ENCODE measurements around the gene CARM1. TPM values are rescaled to one million over a fixed set of nuclear protein-coding genes. Genes with fewer than 3 reads are reported as not detected.
"Not testable (repeated sequence)": the region's sequence is repeated elsewhere in the genome, so short reads cannot be mapped to it uniquely, and the experiment has no call there.

CARM1 gene
- total and polyA plus RNA-seq, 8 donors, result 5.2 to 21.0 (median 16.9) TPM

DNA sequence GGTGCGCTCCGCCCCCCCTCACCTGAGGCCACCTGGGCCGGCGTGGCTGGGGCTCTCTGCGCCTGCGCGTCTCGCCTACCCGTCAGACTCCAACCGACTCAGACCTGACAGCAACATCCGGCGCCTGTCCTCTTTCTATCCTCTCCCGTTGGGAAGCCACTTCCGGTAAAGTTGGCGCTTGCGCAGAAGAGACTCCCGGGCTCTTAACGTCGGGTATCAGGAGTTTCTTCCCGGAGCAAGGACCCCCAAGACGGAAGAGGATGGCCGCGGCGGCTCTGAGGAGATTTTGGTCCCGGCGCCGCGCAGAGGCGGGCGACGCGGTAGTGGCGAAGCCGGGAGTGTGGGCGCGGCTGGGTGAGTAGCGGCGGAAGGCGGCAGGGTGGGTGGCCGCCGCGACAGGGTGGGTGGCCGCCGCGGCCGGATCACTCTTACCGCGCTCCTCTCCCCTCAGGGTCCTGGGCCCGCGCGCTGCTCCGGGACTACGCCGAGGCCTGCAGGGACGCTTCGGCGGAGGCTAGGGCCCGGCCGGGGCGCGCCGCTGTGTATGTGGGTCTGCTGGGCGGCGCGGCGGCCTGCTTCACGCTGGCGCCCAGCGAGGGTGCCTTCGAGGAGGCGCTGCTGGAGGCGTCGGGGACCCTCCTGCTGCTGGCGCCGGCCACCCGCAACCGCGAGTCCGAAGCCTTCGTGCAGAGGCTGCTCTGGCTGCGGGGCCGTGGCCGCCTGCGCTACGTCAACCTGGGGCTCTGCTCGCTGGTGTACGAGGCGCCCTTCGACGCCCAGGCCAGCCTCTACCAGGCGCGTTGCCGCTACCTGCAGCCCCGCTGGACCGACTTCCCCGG, 57.4 kb downstream of the CARM1 start, which contains the start of the genes TIMM29 and YIPF2:
Gene TIMM29 (plus strand): TSS at position 249 of the 839 bp plus-strand sequence. CDS start 12 bp downstream, at position 261.
Gene YIPF2 (minus strand): TSS at position 77 of the 839 bp plus-strand sequence. CDS start 229 bp downstream, outside the sequence.
- WGBS, 5 donors, result 0 to 1% (median 1%) methylated on average over 26 to 95 of the region's 96 CpGs
- H3K36me3 ChIP-seq, result peaks cover 10 to 46% (median 41%) of the 10 kb centered on the region in 4 donors

GRCh38 chr19:10929402-10929794, 58.0 kb downstream of the CARM1 start:
- Histone ChIP-seq H3K36me3 (peaks cover 4 to 40% (median 35%) of the 10 kb centered on the region in 4 donors), H3K27me3 (no peaks in the 10 kb centered on the region), H3K9me3 (no peaks in the 10 kb centered on the region), H3K4me1 (peaks cover 19 to 58% (median 44%) of the 10 kb centered on the region in 4 donors), H3K27ac (peak overlapping the region; percentile 83 to 94 (median 89)), H3K4me3 (peak overlapping the region; percentile 69 to 100 (median 98))
- WGBS, 5 donors, result 3 to 8% (median 6%) methylated on average over 7 to 27 of the region's 27 CpGs
- TF ChIP-seq POLR2A (IDR thresholded peaks at IDR 0.05) (no peak), EP300 (IDR thresholded peaks at IDR 0.05) (no peak), POLR2AphosphoS5 (IDR thresholded peaks at IDR 0.05) (no peak)
- TF ChIP-seq, protein P1, sequence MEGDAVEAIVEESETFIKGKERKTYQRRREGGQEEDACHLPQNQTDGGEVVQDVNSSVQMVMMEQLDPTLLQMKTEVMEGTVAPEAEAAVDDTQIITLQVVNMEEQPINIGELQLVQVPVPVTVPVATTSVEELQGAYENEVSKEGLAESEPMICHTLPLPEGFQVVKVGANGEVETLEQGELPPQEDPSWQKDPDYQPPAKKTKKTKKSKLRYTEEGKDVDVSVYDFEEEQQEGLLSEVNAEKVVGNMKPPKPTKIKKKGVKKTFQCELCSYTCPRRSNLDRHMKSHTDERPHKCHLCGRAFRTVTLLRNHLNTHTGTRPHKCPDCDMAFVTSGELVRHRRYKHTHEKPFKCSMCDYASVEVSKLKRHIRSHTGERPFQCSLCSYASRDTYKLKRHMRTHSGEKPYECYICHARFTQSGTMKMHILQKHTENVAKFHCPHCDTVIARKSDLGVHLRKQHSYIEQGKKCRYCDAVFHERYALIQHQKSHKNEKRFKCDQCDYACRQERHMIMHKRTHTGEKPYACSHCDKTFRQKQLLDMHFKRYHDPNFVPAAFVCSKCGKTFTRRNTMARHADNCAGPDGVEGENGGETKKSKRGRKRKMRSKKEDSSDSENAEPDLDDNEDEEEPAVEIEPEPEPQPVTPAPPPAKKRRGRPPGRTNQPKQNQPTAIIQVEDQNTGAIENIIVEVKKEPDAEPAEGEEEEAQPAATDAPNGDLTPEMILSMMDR (IDR thresholded peaks at IDR 0.05), result no peak
- DNase-seq, result peak in 1 of 2 donors; percentile 34
- intact Hi-C loops (cut with DNase I; ENCODE audit: low total_unique reads), result loop anchor here (10.0 kb wide), 1 partner anchor 55 kb away; the partner anchor contains the start of gene CARM1

More for the DNA sequence above, 57.4 kb downstream of the CARM1 start, which contains the start of the genes TIMM29 and YIPF2:
- H3K27ac ChIP-seq, result peak within 1 kb of the TSS; percentile 83 to 94 (median 89)
- no peaks in the 10 kb centered on the region for H3K9me3 ChIP-seq
- H3K27me3 ChIP-seq, result no peaks in the 10 kb centered on the region
- peak within 1 kb of the TSS; percentile 69 to 100 (median 98) for H3K4me3 ChIP-seq
- no peak for TF ChIP-seq EP300 (IDR thresholded peaks at IDR 0.05)
- peak; percentile 48 to 93 (median 75) for TF ChIP-seq POLR2AphosphoS5 (IDR thresholded peaks at IDR 0.05)
- no peak for TF ChIP-seq POLR2A (IDR thresholded peaks at IDR 0.05)
- TF ChIP-seq, protein P1 (IDR thresholded peaks at IDR 0.05), result no peak
- intact Hi-C loops (cut with DNase I; ENCODE audit: low total_unique reads), result loop anchor here (10.0 kb wide), 1 partner anchor 54 kb away; the partner anchor contains the start of gene CARM1
- peak; percentile 98 to 99 for DNase-seq
- H3K4me1 ChIP-seq, result peaks cover 19 to 58% (median 44%) of the 10 kb centered on the region in 4 donors

DNA sequence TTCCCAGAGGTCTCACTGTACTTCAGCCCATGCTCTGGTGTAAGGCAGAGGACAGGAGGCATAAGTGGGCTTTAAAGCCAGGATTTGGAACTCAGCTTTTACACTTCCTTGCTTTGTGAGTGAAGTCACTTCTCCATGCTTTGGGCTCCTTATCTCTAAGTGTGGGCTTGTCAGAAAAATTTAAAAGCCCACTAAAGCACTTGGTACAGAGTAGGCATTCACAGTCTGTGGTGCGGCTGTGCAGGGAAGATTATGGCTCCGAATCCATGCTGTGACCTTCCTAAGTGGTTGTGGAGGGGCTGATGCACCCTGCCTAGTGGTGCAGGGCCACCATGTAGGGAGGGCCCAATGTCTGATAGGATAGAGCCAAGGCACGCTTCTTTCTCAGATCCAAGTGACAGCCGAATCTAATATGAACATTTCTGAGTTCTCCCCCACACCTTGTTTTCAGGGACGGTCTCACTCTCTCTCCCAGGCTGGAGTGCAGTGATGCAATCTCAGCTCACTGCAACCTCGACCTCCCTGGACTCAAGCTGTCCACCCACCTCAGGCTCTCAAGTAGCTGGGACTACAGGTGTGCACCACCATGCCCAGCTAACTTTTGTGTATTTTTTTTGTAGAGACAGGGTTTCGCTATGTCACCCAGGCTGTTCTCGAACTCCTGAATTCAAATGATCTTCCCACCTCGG, 64.2 kb downstream of the CARM1 start:
- WGBS, 5 donors, result 88 to 93% (median 91%) methylated on average over 9 of the region's 9 CpGs
- intact Hi-C loops (cut with DNase I; ENCODE audit: low total_unique reads), result no loop called here
- no peak overlapping the region for H3K4me3 ChIP-seq
- peaks cover 5 to 60% (median 29%) of the 10 kb centered on the region in 4 donors for H3K4me1 ChIP-seq
- peaks cover 4 to 27% (median 23%) of the 10 kb centered on the region in 4 donors for H3K36me3 ChIP-seq
- DNase-seq, result no peak
- no peak overlapping the region for H3K27ac ChIP-seq
- H3K9me3 ChIP-seq, result no peaks in the 10 kb centered on the region
- TF ChIP-seq POLR2A (IDR thresholded peaks at IDR 0.05) (no peak), EP300 (IDR thresholded peaks at IDR 0.05) (no peak), POLR2AphosphoS5 (IDR thresholded peaks at IDR 0.05) (no peak)
- TF ChIP-seq, protein P1 (IDR thresholded peaks at IDR 0.05), result no peak
- no peaks in the 10 kb centered on the region for H3K27me3 ChIP-seq

DNA sequence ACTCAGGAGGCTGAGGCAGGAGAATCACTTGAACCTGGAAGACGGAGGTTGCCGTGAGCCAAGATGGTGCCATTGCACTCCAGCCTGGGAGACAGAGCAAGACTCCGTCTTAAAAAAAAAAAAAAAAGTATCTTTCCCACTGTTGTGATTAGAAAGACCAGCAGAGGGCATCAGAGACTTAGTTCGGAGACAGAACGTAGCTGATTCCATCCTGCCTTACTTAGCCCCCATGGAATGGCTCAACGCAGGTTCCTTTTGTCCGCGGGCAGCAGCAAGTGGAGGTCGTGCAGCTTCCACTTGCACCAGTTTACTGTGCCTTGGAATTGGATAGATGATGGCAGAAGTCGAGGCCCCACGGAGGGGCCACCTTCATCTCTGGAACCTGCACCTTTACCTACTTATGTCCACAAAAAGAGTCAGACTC, 65.3 kb downstream of the CARM1 start:
- DNase-seq, result peak; percentile 41 to 92
- WGBS, 5 donors, result 1 to 4% (median 3%) methylated on average over 11 of the region's 11 CpGs
- H3K27ac ChIP-seq, result peak overlapping the region in 3 of 5 donors; percentile 39 to 47 (median 43)

GRCh38 chr19:10941649-10942048, 70.3 kb downstream of the CARM1 start:
- WGBS, 5 donors, result 27 to 69% (median 34%) methylated on average over 13 to 14 of the region's 14 CpGs
- DNase-seq; H3K4me3 ChIP-seq; intact Hi-C loops (cut with DNase I; ENCODE audit: low total_unique reads); H3K36me3 ChIP-seq; H3K27me3 ChIP-seq; H3K9me3 ChIP-seq: not testable (repeated sequence)
- H3K4me1 ChIP-seq, result peaks cover 10 to 49% (median 29%) of the 10 kb centered on the region in 4 donors
- H3K27ac ChIP-seq, result peak overlapping the region; percentile 61 to 86 (median 80)

More for the DNA sequence above, 65.3 kb downstream of the CARM1 start:
- TF ChIP-seq EP300 (IDR thresholded peaks at IDR 0.05) (no peak), POLR2AphosphoS5 (IDR thresholded peaks at IDR 0.05) (peak in 1 of 3 donors; percentile 23)
- TF ChIP-seq, protein P1 (IDR thresholded peaks at IDR 0.05), result peak in 5 of 7 experiments; percentile 37 to 78 (median 51)
- Histone ChIP-seq H3K27me3 (no peaks in the 10 kb centered on the region), H3K36me3 (peaks cover 0 to 18% (median 15%) of the 10 kb centered on the region in 4 donors), H3K4me1 (peaks cover 5 to 61% (median 25%) of the 10 kb centered on the region in 4 donors), H3K9me3 (no peaks in the 10 kb centered on the region), H3K4me3 (peak overlapping the region in 2 of 4 donors; percentile 9 to 11)
- intact Hi-C loops (cut with DNase I; ENCODE audit: low total_unique reads), result no loop called here

DNA sequence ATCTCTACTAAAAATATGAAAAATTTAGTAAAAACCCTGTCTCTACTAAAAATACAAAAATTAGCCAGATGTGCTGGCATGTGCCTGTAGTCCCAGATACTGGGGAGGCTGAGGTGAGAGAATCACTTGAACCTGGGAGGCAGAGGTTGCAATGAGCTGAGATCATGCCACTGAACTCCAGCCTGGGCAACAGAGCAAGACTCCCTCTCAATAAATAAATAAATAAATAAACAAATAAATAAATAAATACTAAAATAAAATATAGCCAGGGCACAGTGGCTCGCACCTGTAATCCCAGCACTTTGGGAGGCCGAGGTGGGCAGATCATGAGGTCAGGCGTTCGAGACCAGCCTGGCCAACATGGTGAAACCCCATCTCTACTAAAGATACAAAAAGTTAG, 72.1 kb downstream of the CARM1 start:
- H3K4me3 ChIP-seq; H3K36me3 ChIP-seq; DNase-seq; H3K27me3 ChIP-seq; intact Hi-C loops (cut with DNase I; ENCODE audit: low total_unique reads); H3K27ac ChIP-seq; H3K9me3 ChIP-seq: not testable (repeated sequence)
- H3K4me1 ChIP-seq, result peaks cover 6 to 49% (median 22%) of the 10 kb centered on the region in 4 donors
- 82 to 93% (median 87%) methylated on average over 4 of the region's 4 CpGs for WGBS, 5 donors

Measured in stomach (tissue), 9 donors.